ENCODE results near the gene EIF2S3. TPM values are rescaled to one million over a fixed set of nuclear protein-coding genes. Genes with fewer than 3 reads are reported as not detected.

Gene EIF2S3
- total RNA-seq, 1 donor from 2014 or later = 155 TPM

DNA sequence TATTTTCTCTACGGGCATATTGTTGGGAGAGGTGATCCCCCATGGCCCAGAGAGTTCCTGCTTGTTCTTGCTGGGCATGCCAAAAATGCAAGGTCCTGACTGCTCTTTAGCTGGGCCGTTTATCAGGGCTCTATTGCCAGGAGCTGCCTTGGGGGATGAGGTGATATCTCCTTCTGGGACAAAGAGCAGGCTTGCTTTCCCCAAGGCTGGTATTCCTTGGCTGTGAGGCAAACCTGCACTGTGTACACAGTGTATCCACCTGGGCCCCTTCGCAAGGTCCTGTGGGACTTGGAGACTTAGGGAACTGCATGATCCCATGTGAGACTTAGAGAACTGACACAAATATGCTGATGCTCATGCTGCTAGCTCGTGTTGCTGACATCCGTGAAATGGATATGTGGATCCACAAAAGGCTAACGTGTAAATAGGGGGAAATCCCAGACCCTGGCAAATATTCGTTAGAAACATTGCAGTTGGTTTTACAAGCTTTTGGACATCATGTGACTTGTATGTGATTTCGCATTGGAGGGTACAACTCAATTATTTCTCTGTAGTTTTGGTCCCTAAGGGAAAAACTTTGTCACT, 70.4 kb downstream of the EIF2S3 start:
- peak in 1 of 2 donors; percentile 13 for DNase-seq (ENCODE audit: low read depth in 2 of 2)

Other genes with a start within 250 kb of the EIF2S3 start
- 4.4 and 4.6 TPM in 2 replicates for gene APOO, start 147.0 kb upstream of the EIF2S3 start, total RNA-seq
- gene CXorf58, start 146.9 kb upstream of the EIF2S3 start, total RNA-seq = not detected in 2 replicates
- 5.0 and 7.1 TPM in 2 replicates for gene KLHL15, start 27.8 kb upstream of the EIF2S3 start, total RNA-seq
- 31.5 and 39.0 TPM in 2 replicates for gene ZFX, start 94.8 kb downstream of the EIF2S3 start, total RNA-seq

All from lung microvascular endothelial cell (primary cell).